ENCODE data around the gene SSTR3. TPM values are rescaled to one million over a fixed set of nuclear protein-coding genes. Genes with fewer than 3 reads are reported as not detected.

The SSTR3 gene
- total and polyA plus RNA-seq, 2 donors (not counting 1 experiment from before 2014, with no cell fraction given): 0.64 to 0.98 TPM

DNA sequence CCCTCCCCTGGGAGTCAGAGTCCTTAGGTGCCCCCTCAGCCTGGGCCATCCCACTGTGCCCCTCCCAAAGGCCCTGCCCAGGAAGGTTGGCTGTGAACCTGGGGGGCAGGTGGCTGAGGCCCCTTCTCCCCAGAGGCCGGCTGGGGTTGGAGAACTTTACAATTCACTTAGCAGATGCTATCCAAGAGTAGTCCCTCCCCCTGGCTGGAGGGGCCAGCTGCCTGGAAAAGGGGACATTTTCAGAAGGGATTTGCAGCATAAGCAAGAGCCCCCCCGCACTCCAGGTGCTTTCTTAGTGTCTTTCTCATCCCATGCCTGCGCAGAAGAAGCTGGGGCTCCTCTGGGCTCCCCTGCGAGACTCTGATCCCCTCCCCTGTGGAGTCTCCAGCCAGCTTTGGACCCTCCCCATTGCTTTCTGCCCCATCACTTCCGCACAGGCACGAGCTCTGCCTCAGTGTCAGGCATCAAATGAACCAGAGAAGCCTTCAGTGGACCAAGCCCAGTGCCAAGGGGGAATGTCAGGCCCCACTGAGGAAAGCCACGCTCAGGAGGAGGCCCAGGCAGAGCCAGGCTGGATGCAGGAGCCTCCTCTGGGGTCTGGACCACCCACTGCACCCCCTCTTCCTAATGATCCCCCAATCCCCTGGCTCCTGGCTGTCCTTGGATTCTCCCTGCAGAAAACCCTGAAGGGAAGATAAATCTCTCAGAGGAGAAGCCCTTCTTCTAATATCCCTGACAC is 3.7 kb downstream of the SSTR3 start:
- Histone ChIP-seq H3K9me3 (ENCODE audit: control extremely low read depth in 1 of 3, control insufficient read depth in 2 of 3, insufficient read depth in 1 of 3, low read length in 2 of 3) (no peaks in the 10 kb centered on the region), H3K27ac (ENCODE audit: low read length in 2 of 2) (no peak overlapping the region), H3K9ac (ENCODE audit: low read length) (no peak overlapping the region), H3K4me1 (ENCODE audit: control insufficient read depth in 2 of 2, insufficient read depth in 2 of 2, low read length in 2 of 2) (peaks cover 0 to 6% of the 10 kb centered on the region in 2 donors), H3K79me2 (ENCODE audit: control insufficient read depth, insufficient read depth, low read length) (no peaks in the 10 kb centered on the region), H4K20me1 (ENCODE audit: control insufficient read depth, insufficient read depth, low read length, poor library complexity, severe bottlenecking) (no peaks in the 10 kb centered on the region), H3K4me2 (replicated peaks; ENCODE audit: low read depth, low read length, poor library complexity, severe bottlenecking) (no peak overlapping the region), H3K4me3 (ENCODE audit: control extremely low read depth in 1 of 5, extremely low read depth in 1 of 5, insufficient read depth in 1 of 5, low read depth in 2 of 5, low read length in 4 of 5) (no peak overlapping the region), H2AFZ (ENCODE audit: insufficient read depth, low read depth, low read length, poor library complexity, severe bottlenecking) (no peak overlapping the region), H3K27me3 (replicated peaks in 1 of 4; ENCODE audit: control extremely low read depth in 1 of 4, control insufficient read depth in 3 of 4, insufficient read depth in 4 of 4, low read length in 3 of 4) (no peaks in the 10 kb centered on the region), H3K36me3 (replicated peaks in 1 of 2; ENCODE audit: control extremely low read depth in 1 of 2, control insufficient read depth in 1 of 2, extremely low read depth in 1 of 2, insufficient read depth in 2 of 2, low read length in 1 of 2) (no peaks in the 10 kb centered on the region)
- POLR2A ChIA-PET: no interaction called here
- TF ChIP-seq EZH2 (IDR thresholded peaks at IDR 0.05; ENCODE audit: borderline replicate concordance, insufficient read depth, low read depth, low read length, poor library complexity, severe bottlenecking): no peak
- TF ChIP-seq, protein P1, sequence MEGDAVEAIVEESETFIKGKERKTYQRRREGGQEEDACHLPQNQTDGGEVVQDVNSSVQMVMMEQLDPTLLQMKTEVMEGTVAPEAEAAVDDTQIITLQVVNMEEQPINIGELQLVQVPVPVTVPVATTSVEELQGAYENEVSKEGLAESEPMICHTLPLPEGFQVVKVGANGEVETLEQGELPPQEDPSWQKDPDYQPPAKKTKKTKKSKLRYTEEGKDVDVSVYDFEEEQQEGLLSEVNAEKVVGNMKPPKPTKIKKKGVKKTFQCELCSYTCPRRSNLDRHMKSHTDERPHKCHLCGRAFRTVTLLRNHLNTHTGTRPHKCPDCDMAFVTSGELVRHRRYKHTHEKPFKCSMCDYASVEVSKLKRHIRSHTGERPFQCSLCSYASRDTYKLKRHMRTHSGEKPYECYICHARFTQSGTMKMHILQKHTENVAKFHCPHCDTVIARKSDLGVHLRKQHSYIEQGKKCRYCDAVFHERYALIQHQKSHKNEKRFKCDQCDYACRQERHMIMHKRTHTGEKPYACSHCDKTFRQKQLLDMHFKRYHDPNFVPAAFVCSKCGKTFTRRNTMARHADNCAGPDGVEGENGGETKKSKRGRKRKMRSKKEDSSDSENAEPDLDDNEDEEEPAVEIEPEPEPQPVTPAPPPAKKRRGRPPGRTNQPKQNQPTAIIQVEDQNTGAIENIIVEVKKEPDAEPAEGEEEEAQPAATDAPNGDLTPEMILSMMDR (IDR thresholded peaks at IDR 0.05): no peak
- WGBS (ENCODE audit: insufficient coverage): 98% methylated on average over 6 of the region's 7 CpGs
- ATAC-seq (ENCODE audit: low read depth) (no peak), DNase-seq (no peak)
- H3K27ac Mint-ChIP-seq: no peak overlapping the region
- intact Hi-C loops (cut with micrococcal nuclease): no loop called here
- H3K4me1 Mint-ChIP-seq: peaks cover 2% of the 10 kb centered on the region
- no peak overlapping the region for H3K4me3 Mint-ChIP-seq
- CTCF ChIA-PET: interaction anchor here (0.9 to 2.1 kb wide), 2 partner anchors 9 to 52 kb away, joined by 4 to 8 read pairs; no protein-coding TSS in a partner anchor
- H3K9me3 Mint-ChIP-seq (ENCODE audit: insufficient read depth): no peaks in the 10 kb centered on the region
- no peaks in the 10 kb centered on the region for H3K27me3 Mint-ChIP-seq

DNA sequence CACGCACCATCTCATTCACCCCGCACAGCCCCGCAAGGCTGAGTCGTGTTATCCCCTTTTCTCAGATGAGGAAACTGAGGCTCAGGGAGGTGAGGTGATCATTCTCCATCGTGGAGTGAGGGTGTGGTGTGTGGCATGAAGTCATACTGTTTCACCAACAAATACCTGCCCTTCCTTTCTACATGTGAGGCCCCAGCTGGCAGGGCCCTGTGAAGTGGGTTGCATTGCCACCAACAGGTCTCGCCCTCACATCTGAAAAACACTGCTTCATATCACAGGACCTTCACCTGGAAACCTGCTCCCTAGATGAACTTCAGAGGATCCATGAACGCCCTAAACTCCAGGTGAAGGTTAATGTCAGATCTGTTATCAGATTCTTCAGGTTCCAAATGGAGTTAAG is 4.3 kb downstream of the SSTR3 start:
- no peak overlapping the region for H3K27ac ChIP-seq (ENCODE audit: low read length in 2 of 2)
- H3K27ac Mint-ChIP-seq: no peak overlapping the region
- no peak for DNase-seq
- no peak overlapping the region for H2AFZ ChIP-seq (ENCODE audit: insufficient read depth, low read depth, low read length, poor library complexity, severe bottlenecking)
- no peak overlapping the region for H3K4me2 ChIP-seq (replicated peaks; ENCODE audit: low read depth, low read length, poor library complexity, severe bottlenecking)
- no peak for ATAC-seq (ENCODE audit: low read depth)
- POLR2A ChIA-PET: no interaction called here
- H4K20me1 ChIP-seq (ENCODE audit: control insufficient read depth, insufficient read depth, low read length, poor library complexity, severe bottlenecking): no peaks in the 10 kb centered on the region
- CTCF ChIA-PET: no interaction called here
- WGBS (ENCODE audit: insufficient coverage): 83% methylated on average over 1 of the region's 7 CpGs
- no peak overlapping the region for H3K4me3 Mint-ChIP-seq
- no peak overlapping the region for H3K4me3 ChIP-seq (ENCODE audit: control extremely low read depth in 1 of 5, extremely low read depth in 1 of 5, insufficient read depth in 1 of 5, low read depth in 2 of 5, low read length in 4 of 5)
- H3K36me3 ChIP-seq (replicated peaks in 1 of 2; ENCODE audit: control extremely low read depth in 1 of 2, control insufficient read depth in 1 of 2, extremely low read depth in 1 of 2, insufficient read depth in 2 of 2, low read length in 1 of 2): no peaks in the 10 kb centered on the region
- no peaks in the 10 kb centered on the region for H3K27me3 ChIP-seq (replicated peaks in 1 of 4; ENCODE audit: control extremely low read depth in 1 of 4, control insufficient read depth in 3 of 4, insufficient read depth in 4 of 4, low read length in 3 of 4)
- TF ChIP-seq, protein P1 (IDR thresholded peaks at IDR 0.05): no peak
- no peak for TF ChIP-seq EZH2 (IDR thresholded peaks at IDR 0.05; ENCODE audit: borderline replicate concordance, insufficient read depth, low read depth, low read length, poor library complexity, severe bottlenecking)
- peaks cover 2% of the 10 kb centered on the region for H3K4me1 Mint-ChIP-seq
- H3K9me3 Mint-ChIP-seq (ENCODE audit: insufficient read depth): no peaks in the 10 kb centered on the region
- intact Hi-C loops (cut with micrococcal nuclease): no loop called here
- no peaks in the 10 kb centered on the region for H3K9me3 ChIP-seq (ENCODE audit: control extremely low read depth in 1 of 3, control insufficient read depth in 2 of 3, insufficient read depth in 1 of 3, low read length in 2 of 3)
- no peak overlapping the region for H3K9ac ChIP-seq (ENCODE audit: low read length)
- H3K4me1 ChIP-seq (ENCODE audit: control insufficient read depth in 2 of 2, insufficient read depth in 2 of 2, low read length in 2 of 2): peaks cover 0 to 6% of the 10 kb centered on the region in 2 donors
- H3K79me2 ChIP-seq (ENCODE audit: control insufficient read depth, insufficient read depth, low read length): no peaks in the 10 kb centered on the region
- no peaks in the 10 kb centered on the region for H3K27me3 Mint-ChIP-seq

Measured in B cell (primary cell).